HG03460 (cell line): Measurements from ENCODE around the gene LDHA.
"Not testable (repeated sequence)": the region's sequence is repeated elsewhere in the genome, so short reads cannot be mapped to it uniquely, and the experiment has no call there.

Experiments
- ATAC-seq: cut with Tn5 transposase; IDR thresholded peaks from one replicate; pipeline ENCODE4 v1.9.1; 2021; ENCODE audit not compliant: unreplicated experiment

The LDHA gene

GRCh38 chr11:18393581-18394274 lies 635 bp upstream of the LDHA start:
- ATAC-seq = no peak

GRCh38 chr11:18394928-18395734 lies 768 bp downstream of the LDHA start:
- ATAC-seq = no peak

GRCh38 chr11:18395735-18396504 lies 1.6 kb downstream of the LDHA start:
- peak; percentile 56 for ATAC-seq

- no peak for ATAC-seq
Measured at GRCh38 chr11:18397921-18398320, 3.6 kb downstream of the LDHA start.

GRCh38 chr11:18401077-18401476 lies 6.7 kb downstream of the LDHA start:
- not testable (repeated sequence) for ATAC-seq

GRCh38 chr11:18404062-18404461 lies 9.7 kb downstream of the LDHA start:
- no peak for ATAC-seq

GRCh38 chr11:18407400-18407799 lies 13.0 kb downstream of the LDHA start:
- ATAC-seq = not testable (repeated sequence)

GRCh38 chr11:18408558-18409291 lies 14.4 kb downstream of the LDHA start:
- no peak for ATAC-seq

- ATAC-seq = no peak
Measured at GRCh38 chr11:18416459-18416858, 22.1 kb downstream of the LDHA start.

- ATAC-seq = no peak
Measured at GRCh38 chr11:18419040-18419439, 24.7 kb downstream of the LDHA start.

GRCh38 chr11:18420067-18420466 lies 25.7 kb downstream of the LDHA start:
- no peak for ATAC-seq

GRCh38 chr11:18427240-18427639 lies 32.9 kb downstream of the LDHA start:
- ATAC-seq = no peak

- no peak for ATAC-seq
Measured at GRCh38 chr11:18429332-18429731, 35.0 kb downstream of the LDHA start.

GRCh38 chr11:18438691-18439090 lies 44.3 kb downstream of the LDHA start:
- no peak for ATAC-seq

GRCh38 chr11:18449251-18449650 lies 54.9 kb downstream of the LDHA start:
- ATAC-seq = no peak

- ATAC-seq = no peak
Measured at GRCh38 chr11:18452927-18453326, 58.6 kb downstream of the LDHA start.

- no peak for ATAC-seq
Measured at GRCh38 chr11:18455686-18456372, 61.5 kb downstream of the LDHA start, which contains the start of gene LDHAL6A. TSS of gene LDHAL6A (plus strand) at chr11:18455856. CDS start at chr11:18456681, 825 bp downstream.

- no peak for ATAC-seq
Measured at GRCh38 chr11:18457450-18457849, 63.1 kb downstream of the LDHA start.
